OCI-LY3 (cell line): ENCODE measurements around the gene TRIM8.
"Not testable (repeated sequence)": the region's sequence is repeated elsewhere in the genome, so short reads cannot be mapped to it uniquely, and the experiment has no call there.

Source experiments
- H2AFZ ChIP-seq: fragments of 200-600, 300-600 bp; shearing (Covaris generic); 2 replicates; pipeline ENCODE4 v1.6.0; 2014; ENCODE audit warnings: antibody characterized with exemption, low read depth, low read length
- H3K27ac ChIP-seq: fragments of 200-600, 300-600 bp; sonication (generic); 2 replicates; pipeline ENCODE4 v1.5.1; 2014; ENCODE audit warnings: mild to moderate bottlenecking, low read length, moderate library complexity, mixed read lengths
- H3K27me3 ChIP-seq: fragments of 200-600, 300-600 bp; sonication (generic); 2 replicates; pipeline ENCODE4 v1.6.1; 2014; ENCODE audit warnings: low read depth, low read length, mixed read lengths
- H3K36me3 ChIP-seq: fragments of 200-600, 300-600 bp; sonication (generic); replicated peaks from 2 replicates; pipeline ENCODE3; 2014; ENCODE audit warnings: low read depth, low read length, mixed read lengths
- H3K4me1 ChIP-seq: fragments of 300-600, 200-600 bp; sonication (generic); 2 replicates; pipeline ENCODE4 v1.6.1; 2014; ENCODE audit warnings: low read length, mixed read lengths
- H3K4me2 ChIP-seq: fragments of 200-600, 300-600 bp; sonication (generic); 2 replicates; pipeline ENCODE4 v1.6.1; 2014; ENCODE audit warnings: low read length, mixed read lengths
- H3K4me3 ChIP-seq: fragments of 300-600, 200-600 bp; sonication (generic); 2 replicates; pipeline ENCODE4 v1.5.1; 2014; ENCODE audit warnings: antibody characterized with exemption, mild to moderate bottlenecking, low read length, moderate library complexity
- H3K79me2 ChIP-seq: fragments of 300-600, 200-600 bp; shearing (Covaris generic); 2 replicates; pipeline ENCODE4 v1.6.1; 2014; ENCODE audit warnings: mild to moderate bottlenecking, low read length, mixed read lengths
- H3K9ac ChIP-seq: fragments of 300-600, 200-600 bp; shearing (Covaris generic); 2 replicates; pipeline ENCODE4 v1.6.0; 2014; ENCODE audit warnings: mild to moderate bottlenecking, low read length, moderate library complexity
- H3K9me3 ChIP-seq: fragments of 200-600, 300-600 bp; shearing (Covaris generic); 2 replicates; pipeline ENCODE4 v1.6.1; 2014; ENCODE audit warnings: low read length, mixed read lengths; ENCODE audit not compliant: insufficient read depth
- H4K20me1 ChIP-seq: fragments of 200-600, 300-600 bp; sonication (generic); 2 replicates; pipeline ENCODE4 v1.6.1; 2016; ENCODE audit warnings: low read length, mixed read lengths; ENCODE audit not compliant: insufficient read depth
- CTCF ChIP-seq: fragments of 200-600, 300-600 bp; sonication (generic); IDR thresholded peaks from 2 replicates; pipeline ENCODE4 v1.5.1; 2014; ENCODE audit warnings: antibody characterized with exemption, low read length, low read depth
- EZH2phosphoT487 ChIP-seq: fragments of 200-600 bp; shearing (Covaris generic); IDR thresholded peaks from 2 replicates; pipeline ENCODE4 v1.6.1; 2018; ENCODE audit warnings: antibody characterized with exemption, mixed run types, low read depth

Gene TRIM8

GRCh38 chr10:102682981-102683380, 38.7 kb downstream of the TRIM8 start:
- Histone ChIP-seq H3K9ac (no peak overlapping the region), H3K36me3 (peaks cover 11% of the 10 kb centered on the region), H3K9me3 (no peaks in the 10 kb centered on the region), H4K20me1 (no peaks in the 10 kb centered on the region), H3K27ac (no peak overlapping the region), H3K79me2 (no peaks in the 10 kb centered on the region), H2AFZ (no peak overlapping the region), H3K4me2 (no peak overlapping the region), H3K27me3 (no peaks in the 10 kb centered on the region), H3K4me1 (no peaks in the 10 kb centered on the region), H3K4me3 (no peak overlapping the region)
- TF ChIP-seq CTCF: no peak
- TF ChIP-seq EZH2phosphoT487: no peak

- Histone ChIP-seq H3K9me3 (no peaks in the 10 kb centered on the region), H3K79me2 (no peaks in the 10 kb centered on the region), H3K27ac (no peak overlapping the region), H2AFZ (no peak overlapping the region), H3K36me3 (peaks cover 11% of the 10 kb centered on the region), H4K20me1 (no peaks in the 10 kb centered on the region), H3K4me2 (no peak overlapping the region), H3K9ac (no peak overlapping the region), H3K27me3 (no peaks in the 10 kb centered on the region), H3K4me1 (peaks cover 4% of the 10 kb centered on the region), H3K4me3 (no peak overlapping the region)
- TF ChIP-seq CTCF: no peak
- TF ChIP-seq EZH2phosphoT487: no peak
Measured at GRCh38 chr10:102683736-102684135, 39.5 kb downstream of the TRIM8 start.

GRCh38 chr10:102691285-102692066, 47.2 kb downstream of the TRIM8 start:
- TF ChIP-seq EZH2phosphoT487 (no peak), CTCF (no peak)
- no peak overlapping the region for H3K9ac ChIP-seq

GRCh38 chr10:102695401-102695800, 51.1 kb downstream of the TRIM8 start:
- H3K9me3 ChIP-seq, H4K20me1 ChIP-seq, H3K4me1 ChIP-seq, H3K27ac ChIP-seq, H3K9ac ChIP-seq, H3K4me2 ChIP-seq, H3K79me2 ChIP-seq, H2AFZ ChIP-seq, H3K4me3 ChIP-seq, H3K27me3 ChIP-seq: not testable (repeated sequence)
- H3K36me3 ChIP-seq: peaks cover 19% of the 10 kb centered on the region

More at GRCh38 chr10:102691285-102692066, 47.2 kb downstream of the TRIM8 start:
- no peak overlapping the region for H3K27ac ChIP-seq
- H2AFZ ChIP-seq: no peak overlapping the region
- H3K27me3 ChIP-seq: no peaks in the 10 kb centered on the region
- no peak overlapping the region for H3K4me2 ChIP-seq
- H3K79me2 ChIP-seq: no peaks in the 10 kb centered on the region
- H3K9me3 ChIP-seq: no peaks in the 10 kb centered on the region
- peaks cover 8% of the 10 kb centered on the region for H3K4me1 ChIP-seq
- peaks cover 6% of the 10 kb centered on the region for H3K36me3 ChIP-seq
- H3K4me3 ChIP-seq: no peak overlapping the region
- no peaks in the 10 kb centered on the region for H4K20me1 ChIP-seq
